GM18870 (cell line): ENCODE measurements around the gene GADL1.

Source experiments
- ATAC-seq: cut with Tn5 transposase; IDR thresholded peaks from one replicate; pipeline ENCODE4 v1.9.1; 2021; ENCODE audit warnings: moderate library complexity; ENCODE audit not compliant: unreplicated experiment

Gene GADL1

DNA sequence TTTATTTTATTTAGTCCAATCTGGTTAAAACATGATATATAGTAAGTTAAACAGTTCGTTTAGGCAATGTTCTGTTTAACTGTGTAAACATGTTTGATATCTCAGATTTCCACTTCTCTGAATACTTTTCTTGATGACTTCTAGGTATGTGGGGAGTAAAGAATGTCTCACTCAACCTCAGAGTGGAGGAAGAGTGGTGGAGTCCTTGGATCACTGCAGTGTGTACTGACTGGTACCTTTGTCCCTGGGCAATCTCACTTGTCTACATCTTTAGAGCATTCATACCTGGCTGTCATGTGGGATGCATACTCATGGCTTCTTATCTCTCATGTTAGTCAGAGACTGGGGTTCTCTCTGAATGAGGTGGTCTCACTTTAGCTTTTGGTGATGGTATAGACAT lies 15.6 kb downstream of the GADL1 start:
- ATAC-seq: no peak

DNA sequence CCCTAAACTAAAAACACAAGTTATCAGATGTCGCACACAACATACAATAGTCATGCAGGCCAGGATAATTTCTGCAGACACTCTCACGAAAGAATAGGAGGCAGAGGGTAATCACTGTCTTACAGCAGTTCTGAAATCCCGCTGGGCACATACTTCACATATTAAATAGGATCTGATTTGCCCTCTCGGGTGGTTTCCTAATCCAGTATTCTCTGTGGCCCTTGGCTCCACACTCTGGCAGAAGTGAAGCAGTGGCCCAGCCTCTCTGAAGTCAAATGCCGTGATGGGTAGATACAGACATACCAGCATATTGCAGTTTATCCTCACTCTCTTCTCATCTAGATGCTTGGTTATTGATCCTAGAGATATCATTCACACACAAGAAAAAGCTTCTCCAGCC lies 19.0 kb downstream of the GADL1 start:
- no peak for ATAC-seq

DNA sequence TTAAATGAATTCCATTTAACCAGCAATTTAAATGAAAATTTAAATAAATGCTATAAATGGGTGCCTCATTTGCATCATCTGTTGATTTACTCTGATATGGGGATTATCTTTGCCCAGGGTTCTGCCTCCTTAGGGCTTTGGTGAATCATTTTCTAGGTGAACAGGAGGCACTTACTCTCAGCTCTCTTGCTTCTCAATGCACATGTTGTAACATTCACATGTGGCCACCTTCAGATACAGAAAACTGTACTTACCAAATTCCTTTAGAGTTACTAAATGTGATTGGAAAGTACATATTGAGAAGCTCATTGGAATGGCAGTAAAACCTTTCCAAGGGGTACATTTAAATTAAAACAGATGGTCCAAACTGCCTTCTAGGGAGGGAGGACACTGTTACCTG lies 20.8 kb downstream of the GADL1 start:
- ATAC-seq: no peak

DNA sequence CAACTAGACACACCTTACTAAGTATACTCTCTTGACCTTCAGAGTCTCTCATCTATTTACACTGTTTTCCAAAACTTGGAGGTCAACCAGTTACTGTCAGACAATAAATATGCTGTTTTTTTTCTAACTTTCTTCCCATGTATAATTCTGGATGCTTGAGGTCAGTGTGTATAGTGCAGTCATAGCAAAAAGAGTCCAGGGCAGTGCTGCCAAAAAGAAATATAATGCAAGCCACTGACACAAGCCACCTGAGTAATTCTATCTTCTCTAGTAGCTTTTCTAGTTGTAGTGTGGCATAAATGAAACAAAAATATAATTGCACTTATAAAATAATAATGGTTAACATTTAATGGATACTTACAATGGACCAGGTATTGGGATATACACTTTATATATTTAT lies 21.6 kb downstream of the GADL1 start:
- no peak for ATAC-seq

DNA sequence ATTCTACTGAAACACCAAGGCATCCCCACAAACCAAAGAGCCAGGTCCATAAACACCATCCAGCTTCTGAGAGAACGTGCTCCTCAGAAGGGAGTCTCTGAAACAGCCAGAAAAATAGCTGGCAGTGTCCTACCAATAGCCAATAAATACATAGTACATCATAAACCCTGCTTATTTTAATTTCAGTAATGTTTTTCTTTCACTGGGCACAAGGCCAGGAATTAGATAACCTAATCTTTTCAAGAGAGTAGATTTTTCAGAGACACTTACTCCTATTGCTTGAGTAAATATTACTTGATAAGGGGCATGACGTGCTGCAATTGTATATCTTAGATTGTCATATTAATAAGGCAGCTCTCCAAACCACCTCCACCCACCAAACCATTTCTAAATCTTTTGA lies 22.7 kb downstream of the GADL1 start:
- no peak for ATAC-seq

DNA sequence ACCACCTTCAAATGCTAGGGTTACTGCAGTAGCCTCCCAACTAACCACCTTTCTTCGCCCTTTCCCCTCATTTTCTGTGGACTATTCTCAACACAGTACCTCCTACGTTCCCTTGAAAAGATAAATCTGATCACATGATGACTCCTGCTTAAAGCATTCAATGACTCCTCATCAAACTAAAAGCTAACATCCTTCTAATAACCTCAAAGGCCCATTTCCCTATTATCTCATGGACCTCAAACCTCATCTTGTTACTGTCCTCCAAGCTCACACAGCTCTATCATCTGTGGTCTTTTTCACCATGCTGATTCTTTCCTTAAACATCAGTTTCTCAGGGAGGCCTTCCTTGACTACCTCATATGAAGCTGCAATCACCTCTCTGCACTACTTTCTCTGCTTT lies 29.6 kb downstream of the GADL1 start:
- ATAC-seq: no peak

DNA sequence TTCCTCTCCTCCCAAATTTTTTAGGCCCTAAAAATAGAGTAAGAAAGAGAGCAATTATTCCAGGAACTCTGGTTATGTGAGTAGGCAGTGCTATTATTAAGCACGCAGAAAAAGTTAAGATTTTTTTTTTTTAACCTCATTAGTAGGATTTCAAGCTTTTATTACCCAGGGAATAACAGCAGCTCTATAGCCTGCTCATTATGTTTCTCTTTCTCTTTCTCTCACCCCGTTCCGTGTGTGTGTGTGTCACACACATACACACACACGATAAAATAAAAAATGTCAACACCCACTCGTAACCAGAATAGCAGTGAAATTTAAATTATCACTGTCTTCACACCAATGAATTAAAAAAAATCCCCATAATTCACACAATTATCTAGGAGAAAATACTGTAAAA lies 30.3 kb downstream of the GADL1 start:
- ATAC-seq: no peak

DNA sequence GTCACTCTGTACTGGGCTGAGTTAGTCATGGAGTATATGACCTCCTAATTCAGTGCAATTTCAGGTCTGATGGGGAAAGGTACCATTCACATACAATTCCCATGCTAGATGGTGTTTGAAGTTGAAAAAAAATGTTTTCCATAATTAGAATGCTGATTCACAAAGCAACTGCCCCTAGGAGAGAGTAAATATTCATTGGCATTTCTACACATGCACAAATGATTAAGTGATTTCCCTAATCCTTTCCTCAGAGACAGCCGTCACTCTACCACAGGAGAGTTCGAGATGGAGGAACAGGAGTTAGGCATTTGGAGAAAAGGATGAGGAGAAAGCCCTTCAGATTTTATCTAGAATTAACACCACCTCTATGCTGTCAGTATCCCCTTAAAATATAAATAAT lies 32.5 kb downstream of the GADL1 start:
- no peak for ATAC-seq

DNA sequence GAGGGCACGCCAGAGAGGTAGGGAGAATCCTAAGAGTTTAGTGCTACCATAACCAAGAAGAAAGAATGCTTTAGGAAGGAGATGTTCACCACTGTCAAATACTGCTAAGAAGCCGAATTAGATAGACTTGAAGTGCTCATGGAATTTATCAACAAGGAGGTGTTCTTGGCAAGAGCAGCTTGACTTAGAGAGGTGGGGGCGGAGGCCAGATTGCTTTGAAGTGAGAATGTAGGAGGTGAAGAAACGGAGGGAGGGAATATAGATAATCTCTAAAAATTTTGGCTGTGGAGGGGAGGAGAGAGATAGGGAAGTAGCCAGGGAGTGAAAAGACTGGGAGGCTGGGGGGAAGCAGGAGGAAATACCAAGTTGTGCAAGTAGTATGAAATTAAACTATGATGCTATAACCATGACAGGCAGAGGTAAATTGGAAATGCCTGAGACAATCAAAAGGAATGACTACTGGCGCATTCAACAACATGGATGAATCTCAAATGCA lies 35.5 kb downstream of the GADL1 start:
- ATAC-seq: no peak

DNA sequence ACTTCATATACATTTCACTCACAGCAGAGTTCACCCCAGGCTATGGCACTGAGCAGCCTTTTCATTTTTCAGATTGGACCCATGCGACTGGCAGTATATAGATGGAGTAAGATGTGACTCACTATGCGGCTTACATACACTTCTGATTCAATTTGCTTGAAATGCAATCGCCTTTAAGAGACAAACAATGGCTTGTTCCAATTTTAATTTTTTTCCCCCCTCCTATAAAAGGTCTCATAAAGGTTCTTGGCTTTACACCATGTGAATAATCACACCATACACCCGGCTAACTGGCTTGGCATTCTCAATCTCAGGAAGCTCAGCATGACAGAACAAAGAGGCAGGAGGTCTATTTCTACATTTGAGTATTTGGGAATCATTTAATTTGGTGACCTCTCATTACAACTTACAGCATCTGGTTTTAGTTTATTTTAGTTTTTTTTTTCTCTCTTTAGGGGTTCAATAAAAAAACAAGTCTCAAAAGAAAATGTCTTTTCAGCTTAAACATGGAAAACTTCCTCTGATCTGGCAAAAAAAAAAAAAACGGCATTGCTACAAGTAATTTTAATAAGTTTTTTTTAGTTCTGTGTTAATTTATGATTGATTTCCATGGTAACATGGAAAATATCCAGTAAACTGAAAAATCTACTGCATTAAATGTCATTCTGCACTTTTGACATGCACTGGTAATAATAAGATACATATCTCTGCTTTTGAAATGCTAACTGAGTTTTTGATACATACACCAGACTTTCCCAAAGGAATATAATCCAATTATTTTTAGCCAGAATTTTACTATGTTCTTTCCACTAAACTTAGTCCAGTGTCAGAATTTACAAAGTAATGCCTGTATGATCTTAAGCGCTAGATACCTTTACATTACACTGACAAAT lies 38.8 kb downstream of the GADL1 start:
- ATAC-seq: no peak

DNA sequence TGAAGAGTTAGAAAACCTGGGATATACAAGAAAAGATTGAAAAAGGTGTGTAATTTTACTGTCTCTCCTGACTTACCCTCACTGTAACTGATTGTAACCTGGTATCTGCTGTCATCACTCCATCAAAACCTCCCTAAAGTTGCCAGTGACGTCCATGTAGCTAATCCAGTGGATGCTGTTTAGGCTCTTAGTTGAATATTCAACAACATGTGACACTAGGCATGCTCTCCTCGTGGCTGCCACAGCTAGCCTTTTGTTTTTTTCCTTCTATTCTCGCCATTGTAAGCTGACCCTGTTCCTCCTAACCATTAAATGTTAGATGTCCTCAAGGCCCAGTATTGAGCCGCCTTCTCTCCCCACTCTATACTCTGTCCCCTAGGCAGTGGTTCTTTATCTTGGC lies 41.6 kb downstream of the GADL1 start:
- no peak for ATAC-seq

DNA sequence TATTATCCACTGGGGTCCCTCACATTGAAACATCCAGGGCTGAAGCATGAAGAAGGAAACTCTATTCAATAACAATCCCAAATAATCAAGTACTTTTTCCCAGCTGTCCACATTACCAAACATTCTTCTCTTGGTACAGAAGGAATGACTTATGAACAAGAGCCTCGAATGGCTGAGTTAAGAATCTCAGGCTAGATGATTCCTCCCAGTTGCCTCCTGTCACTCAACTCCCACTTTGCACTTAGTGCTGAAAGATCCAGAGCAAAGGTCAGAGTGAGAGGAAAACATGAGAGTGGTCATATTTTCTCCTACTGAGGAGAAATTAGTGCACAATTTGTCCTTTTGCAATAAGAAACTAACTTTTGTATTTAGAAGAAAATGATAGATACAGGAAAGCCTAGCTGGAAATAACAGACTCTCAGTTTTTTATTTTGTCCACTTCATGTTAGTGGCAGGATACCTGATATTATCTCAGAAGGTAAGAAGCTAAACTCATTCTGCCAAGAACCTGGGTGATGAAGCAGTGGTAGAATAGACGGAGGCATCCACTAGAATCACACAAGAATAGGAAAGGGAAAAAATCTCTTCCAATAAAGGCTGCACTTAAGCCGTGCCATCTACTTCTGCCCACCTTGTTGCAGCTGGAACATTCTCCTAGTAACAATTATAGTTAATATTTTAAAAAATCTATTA lies 46.2 kb downstream of the GADL1 start:
- ATAC-seq: no peak

DNA sequence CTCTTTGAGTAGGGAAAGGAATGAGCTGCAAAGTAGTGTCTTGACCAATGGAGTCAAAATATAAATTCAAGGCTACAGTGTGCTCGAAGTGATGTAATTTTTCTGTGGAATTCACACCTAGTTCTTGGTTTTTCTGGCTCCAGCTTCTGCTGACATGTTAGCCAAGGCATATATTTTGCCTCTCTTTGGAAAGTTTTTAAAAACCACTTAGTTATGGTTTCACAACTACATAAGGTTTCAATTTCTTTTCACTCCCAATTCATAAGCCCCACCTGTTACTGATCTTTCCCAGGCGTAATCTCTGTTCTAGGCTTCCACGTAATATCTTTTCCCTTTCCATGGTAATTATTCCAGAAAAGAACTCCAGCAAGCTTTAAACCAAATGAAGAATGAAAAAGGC lies 46.9 kb downstream of the GADL1 start:
- no peak for ATAC-seq

DNA sequence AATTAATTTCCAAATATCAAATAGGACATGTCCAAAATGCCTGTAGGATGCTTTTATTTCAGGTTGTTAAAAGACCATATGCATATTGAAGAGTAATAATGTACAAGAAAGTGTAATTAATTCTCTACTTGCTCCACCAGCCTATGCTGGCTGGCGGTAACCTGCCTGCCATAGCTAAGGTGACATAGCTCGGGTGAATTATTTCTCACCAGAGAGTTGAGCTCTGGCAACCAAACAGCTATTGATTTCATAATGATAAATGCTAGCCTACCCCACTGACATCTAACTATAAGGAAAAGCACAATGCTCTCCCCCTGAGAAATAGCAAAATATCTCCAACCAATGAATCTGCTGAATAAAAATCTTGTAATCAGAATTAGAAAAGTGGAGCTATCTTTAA lies 48.9 kb downstream of the GADL1 start:
- no peak for ATAC-seq

DNA sequence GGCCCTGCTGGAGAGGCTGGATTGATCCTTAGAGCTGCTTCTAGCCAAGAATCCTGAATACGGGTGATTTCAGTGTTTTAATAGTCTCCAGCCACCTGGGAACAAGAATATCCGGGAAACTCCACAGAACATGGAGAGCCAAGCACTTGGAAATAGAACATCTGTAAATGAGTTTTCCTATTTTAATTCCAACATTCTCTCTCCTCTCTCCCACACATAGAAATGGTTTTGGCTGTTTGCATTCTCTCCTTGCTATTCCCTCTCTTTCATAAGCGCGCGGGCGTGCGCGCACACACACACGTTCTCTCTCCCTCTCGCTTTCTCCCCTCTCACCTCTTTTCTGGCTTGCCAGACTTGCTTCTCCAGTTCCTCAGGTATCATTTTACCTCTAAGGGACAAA lies 50.6 kb downstream of the GADL1 start:
- ATAC-seq: no peak

DNA sequence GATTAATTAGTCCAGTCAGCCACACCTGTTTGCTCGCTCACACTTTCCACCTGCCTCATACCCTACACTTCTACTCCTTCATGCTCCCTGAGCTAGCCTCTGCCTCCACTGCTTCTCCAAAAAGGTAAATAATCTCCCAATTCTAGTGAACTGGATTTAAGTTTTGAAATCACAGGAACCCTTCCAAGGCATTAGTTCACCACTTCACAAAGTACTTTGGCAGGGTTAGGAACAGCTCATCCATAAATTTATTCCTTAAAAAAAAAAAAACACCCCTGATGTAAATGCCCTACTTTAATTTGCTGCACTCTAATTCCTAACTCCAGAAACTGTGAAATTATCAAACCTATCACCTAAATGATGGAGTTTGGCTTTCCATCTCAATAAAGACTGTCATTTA lies 58.3 kb downstream of the GADL1 start:
- no peak for ATAC-seq

DNA sequence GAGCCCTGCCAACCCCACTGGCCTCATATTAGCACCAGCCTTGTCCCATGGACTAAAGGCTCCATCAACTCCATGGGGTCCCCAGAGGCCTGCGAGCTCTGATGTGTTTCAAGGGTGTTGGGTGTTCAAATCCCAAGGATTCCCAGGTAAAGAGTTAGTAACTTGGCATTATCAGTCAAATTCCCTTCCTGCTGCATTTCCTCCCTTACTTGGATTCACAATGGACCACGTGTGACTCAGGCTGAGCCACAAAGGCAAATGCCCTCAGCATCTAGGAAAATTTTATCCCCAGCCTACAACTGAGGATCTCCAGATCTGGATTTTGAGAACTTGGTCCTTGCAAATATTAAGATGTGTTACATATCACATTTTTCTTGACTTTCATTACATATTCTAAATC lies 58.8 kb downstream of the GADL1 start:
- ATAC-seq: no peak

DNA sequence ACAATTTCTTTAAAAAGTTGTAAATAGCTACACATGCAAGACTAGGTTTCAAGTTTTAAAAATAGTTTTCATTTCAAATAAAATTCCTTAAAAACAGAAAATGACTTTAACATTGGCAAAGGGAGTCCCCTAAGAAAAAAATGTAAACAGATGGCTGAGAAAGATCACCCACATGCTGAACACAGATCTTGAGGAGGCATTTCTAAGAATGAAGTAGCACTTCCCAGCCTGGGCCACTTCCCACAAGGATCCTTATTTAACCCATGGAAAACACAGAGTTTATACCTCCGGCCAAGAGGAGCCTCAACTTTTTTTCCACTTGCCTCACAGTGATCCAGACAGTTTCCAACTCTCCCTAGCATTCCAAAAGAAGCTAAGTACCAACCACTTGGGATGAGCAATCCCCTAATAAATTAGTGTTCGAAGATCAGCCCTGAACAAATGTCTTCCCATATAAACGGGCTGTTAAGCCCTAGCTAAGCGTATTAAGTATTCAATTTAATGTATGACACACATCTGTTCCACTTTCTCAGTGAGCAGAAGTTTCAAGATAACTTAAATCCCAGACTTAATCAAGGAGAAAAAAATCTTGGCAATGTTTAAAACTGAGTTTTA lies 61.4 kb downstream of the GADL1 start:
- no peak for ATAC-seq

DNA sequence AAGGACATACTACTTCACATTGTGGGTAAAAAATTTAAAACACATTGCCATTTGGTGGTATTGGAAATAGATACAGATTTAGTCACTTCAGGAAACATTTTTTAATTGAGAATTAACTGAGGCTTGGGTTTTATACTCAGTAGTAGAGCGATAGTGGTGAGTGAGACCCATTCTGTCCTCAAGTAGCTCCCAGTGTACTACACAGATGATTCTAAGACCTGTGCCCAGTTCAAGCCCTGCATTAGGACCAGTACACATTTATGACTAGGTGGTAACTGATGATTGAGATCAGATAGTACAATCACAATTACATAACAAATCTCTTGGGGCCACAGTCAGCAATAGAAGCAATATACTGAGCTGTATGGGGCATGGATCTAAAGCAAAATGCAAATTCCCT lies 67.4 kb downstream of the GADL1 start:
- ATAC-seq: no peak

DNA sequence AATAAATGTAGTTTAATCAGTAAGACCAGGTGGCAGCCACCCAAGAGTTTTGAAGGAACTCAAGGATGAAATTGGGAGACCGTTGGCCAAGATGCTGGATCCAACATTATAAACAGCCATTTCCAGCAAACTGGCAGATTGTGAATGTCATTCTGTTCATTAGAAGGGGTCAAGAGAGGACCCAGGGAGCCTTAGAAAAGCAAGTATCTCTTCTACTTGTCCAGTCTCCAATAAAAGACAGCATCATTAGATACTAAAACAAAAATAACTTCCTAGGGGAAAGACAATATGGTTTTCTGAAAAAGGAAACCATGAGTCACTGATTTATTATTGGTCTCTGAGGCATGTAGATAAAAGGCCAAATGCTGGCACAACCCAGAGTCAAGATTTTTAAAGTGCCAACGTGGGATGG lies 67.9 kb downstream of the GADL1 start:
- no peak for ATAC-seq

DNA sequence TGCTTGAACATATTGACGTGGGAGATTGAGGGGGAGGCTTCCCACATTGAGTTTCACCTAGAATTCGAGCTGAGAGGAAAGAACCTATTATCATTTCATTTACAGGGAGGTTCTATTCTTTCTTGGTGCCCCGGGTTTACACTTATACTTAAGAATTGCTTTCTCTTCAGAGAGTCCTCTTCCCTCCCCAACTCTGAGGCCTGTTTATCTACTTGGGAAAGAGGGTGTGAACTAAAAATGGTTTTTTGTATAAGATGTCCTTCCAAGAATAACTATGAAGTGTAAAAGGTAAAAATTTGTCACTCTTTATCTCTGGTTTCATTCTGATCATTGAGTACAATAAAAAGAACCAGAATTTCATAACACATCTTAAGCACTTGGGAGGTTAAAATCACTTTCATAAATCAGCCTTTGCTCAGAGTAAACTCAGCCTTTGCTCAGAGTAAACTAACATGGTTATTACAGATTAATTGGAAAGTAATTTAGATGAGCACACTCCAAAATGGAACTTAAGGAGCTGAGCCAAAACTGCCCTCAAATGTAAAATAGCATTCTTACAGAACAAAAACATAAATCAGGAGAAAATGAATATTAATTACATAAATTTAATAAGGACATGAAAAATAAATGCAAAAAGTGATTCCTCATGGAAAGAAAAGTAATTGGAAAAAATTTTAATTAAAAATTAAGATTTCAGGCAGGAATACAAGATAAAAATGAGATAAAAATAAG lies 75.2 kb downstream of the GADL1 start:
- ATAC-seq: no peak
